Heart left ventricle (tissue), 13 donors: ENCODE measurements around the gene CHN1.

Experiments
- POLR2A ChIP-seq, 2 donors: fragments of 450-650 bp; IDR thresholded peaks; one replicate each; pipeline ENCODE4 v1.6.1; 2017; ENCODE audit warnings: antibody characterized with exemption in 2 of 2, mild to moderate bottlenecking in 2 of 2, moderate library complexity in 2 of 2
- TF ChIP-seq, protein P1 (sequence below), 12 donors: fragments of 200-600 bp; sonication (generic) in 4 of 12; IDR thresholded peaks; one replicate each; pipeline versions ENCODE4 v1.5.0 to v1.8.0; 2018 to 2022; ENCODE audit warnings: antibody characterized with exemption in 12 of 12, mild to moderate bottlenecking in 5 of 12
- donor health status: ischemic (EF 13 %, LVEDD 7.1; RV severe dilation, severe dysfunction).
- donor health status: DM: no; HTN: yes; CAD: no.
- donor health status: DM: no; HTN: no; CAD: no.
- donor health status: ischemic (EF 25% LVEDD 6.9; RV normal size, moderate dysfunction).
- donor health status: ischemic (EF 25% LVEDD 5.7; RV mildly dilated, moderate dysfunction).
- donor health status: ischemic (EF 35%, LVEDD 5.7; RV mildly dilated, moderate dysfunction).
- donor health status: nonischemic (EF 11% LVEDD 7.7; RV severe dilation, severe dysfunction).
- donor health status: DM: yes; HTN: yes; CAD: no.
- donor health status: PGD.
- donor health status: ischemic (EF 29% LVEDD 5.4; RV normal size, mild dysfunction).
- donor health status: nonischemic (EF 23%, LVEDD 6.1; RV moderate dilation, normal function).

DNA sequence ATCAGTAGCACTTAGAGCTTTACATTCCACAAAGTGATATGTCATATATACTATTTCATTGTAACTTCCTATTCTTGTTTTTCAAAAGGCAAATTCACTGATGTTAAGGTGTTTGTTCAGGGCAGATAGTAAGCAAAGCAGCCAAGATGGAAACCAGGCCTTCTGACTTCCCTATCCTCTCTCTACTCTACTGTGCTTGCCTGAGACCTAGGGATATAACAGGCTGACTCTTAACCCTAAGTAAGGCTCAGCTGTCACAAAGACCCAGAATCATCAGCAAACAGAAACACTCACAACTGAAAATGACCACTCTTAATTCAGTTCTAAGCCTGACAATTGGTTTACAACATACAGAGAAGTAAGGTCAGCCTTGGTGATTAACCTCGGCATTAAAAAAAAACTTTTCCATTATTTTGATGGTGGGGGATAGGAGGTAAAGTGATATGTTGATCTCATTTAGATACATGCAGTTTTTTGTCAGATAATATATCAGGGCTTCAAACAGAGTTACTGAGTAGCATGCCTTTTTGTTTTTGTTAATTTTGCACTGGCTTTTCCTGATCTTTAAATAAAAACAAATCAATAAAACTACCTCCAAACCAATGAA, 145.5 kb downstream of the CHN1 start:
- TF ChIP-seq, protein P1, sequence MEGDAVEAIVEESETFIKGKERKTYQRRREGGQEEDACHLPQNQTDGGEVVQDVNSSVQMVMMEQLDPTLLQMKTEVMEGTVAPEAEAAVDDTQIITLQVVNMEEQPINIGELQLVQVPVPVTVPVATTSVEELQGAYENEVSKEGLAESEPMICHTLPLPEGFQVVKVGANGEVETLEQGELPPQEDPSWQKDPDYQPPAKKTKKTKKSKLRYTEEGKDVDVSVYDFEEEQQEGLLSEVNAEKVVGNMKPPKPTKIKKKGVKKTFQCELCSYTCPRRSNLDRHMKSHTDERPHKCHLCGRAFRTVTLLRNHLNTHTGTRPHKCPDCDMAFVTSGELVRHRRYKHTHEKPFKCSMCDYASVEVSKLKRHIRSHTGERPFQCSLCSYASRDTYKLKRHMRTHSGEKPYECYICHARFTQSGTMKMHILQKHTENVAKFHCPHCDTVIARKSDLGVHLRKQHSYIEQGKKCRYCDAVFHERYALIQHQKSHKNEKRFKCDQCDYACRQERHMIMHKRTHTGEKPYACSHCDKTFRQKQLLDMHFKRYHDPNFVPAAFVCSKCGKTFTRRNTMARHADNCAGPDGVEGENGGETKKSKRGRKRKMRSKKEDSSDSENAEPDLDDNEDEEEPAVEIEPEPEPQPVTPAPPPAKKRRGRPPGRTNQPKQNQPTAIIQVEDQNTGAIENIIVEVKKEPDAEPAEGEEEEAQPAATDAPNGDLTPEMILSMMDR (IDR thresholded peaks at IDR 0.05): no peak
- no peak for TF ChIP-seq POLR2A (IDR thresholded peaks at IDR 0.05)
